Stimulated activated CD8-positive, alpha-beta memory T cell treated with anti-CD3 and anti-CD28 coated beads, Interleukin-7, amount 100 ng/mL, for 1 hour (primary cell): ENCODE results near the gene PAPPA2.

Experiments
- DNase-seq, 2 donors: peaks; one replicate each; pipeline ENCODE4 v3.0.0-alpha.2; 2020; ENCODE audit warnings: low read depth in 2 of 2

PAPPA2 gene

GRCh38 chr1:176501599-176501998 is 38.6 kb downstream of the PAPPA2 start:
- no peak for DNase-seq

GRCh38 chr1:176504848-176505553 is 42.0 kb downstream of the PAPPA2 start:
- DNase-seq = no peak

GRCh38 chr1:176512966-176513365 is 50.0 kb downstream of the PAPPA2 start:
- no peak for DNase-seq

DNA sequence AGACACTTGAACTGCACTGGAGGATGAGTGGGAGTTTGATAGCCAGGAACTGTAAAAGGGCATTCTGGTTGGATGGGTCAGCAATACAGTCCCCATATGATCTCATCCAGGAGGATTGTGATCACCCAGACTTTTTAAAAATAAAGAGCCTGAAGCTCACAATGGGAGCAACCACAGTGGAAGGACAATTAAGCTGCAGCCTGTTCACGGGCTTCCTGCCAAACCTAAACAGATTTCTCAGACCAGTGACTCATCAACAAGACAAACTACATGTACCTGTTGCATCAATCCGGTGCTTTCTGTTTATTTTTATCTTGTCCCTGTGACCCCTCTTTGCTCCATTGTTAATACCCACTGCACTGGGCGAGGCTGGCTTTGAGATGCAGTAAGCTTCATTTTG is 52.3 kb downstream of the PAPPA2 start:
- DNase-seq = no peak

- no peak for DNase-seq
These were observed 54.5 kb downstream of the PAPPA2 start for GRCh38 chr1:176517484-176517883.

GRCh38 chr1:176521211-176521610 is 58.2 kb downstream of the PAPPA2 start:
- DNase-seq = no peak

GRCh38 chr1:176522310-176522845 is 59.4 kb downstream of the PAPPA2 start:
- DNase-seq = no peak

GRCh38 chr1:176529395-176530090 is 66.6 kb downstream of the PAPPA2 start:
- no peak for DNase-seq

DNA sequence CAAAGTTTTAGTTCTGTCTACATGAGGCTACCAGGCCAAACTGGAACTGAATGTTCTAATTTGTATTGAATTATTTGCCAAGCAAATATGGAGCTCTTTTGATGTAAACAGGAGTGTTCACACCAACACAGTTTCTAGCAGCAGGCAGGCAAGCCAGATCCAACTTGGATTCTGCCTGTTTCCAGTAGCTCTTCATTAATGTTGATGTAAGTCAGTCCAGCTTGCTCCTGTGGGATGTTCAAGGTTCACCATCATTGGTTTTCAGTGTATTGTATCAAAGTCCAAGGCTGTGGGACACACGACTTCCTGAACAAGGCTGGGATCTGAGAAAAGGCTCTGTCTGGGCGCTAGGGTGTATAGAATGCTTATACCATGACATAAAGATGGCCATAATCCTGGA is 68.1 kb downstream of the PAPPA2 start:
- DNase-seq = no peak

- no peak for DNase-seq
These were observed 69.2 kb downstream of the PAPPA2 start for GRCh38 chr1:176531921-176532897.

- no peak for DNase-seq
These were observed 70.0 kb downstream of the PAPPA2 start for GRCh38 chr1:176533020-176533419.

DNA sequence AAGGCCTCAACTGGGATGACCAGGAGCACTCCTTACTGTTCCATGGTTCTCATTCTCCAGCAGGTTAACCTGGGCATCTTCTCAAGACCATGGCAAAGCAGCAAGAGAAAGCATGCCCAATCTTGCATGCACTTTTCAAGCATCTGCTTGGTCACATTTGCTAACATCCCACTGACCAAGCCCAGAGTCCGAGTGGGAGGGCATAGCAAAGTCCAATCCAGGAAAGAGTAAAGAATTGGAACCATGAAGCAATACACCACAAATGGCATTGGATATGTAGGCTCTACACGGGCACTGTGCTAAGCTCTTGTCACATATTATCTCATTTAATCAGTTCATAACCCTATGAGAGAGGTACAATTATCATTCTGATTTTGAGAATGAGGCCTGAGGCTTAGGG is 73.6 kb downstream of the PAPPA2 start:
- no peak for DNase-seq

DNA sequence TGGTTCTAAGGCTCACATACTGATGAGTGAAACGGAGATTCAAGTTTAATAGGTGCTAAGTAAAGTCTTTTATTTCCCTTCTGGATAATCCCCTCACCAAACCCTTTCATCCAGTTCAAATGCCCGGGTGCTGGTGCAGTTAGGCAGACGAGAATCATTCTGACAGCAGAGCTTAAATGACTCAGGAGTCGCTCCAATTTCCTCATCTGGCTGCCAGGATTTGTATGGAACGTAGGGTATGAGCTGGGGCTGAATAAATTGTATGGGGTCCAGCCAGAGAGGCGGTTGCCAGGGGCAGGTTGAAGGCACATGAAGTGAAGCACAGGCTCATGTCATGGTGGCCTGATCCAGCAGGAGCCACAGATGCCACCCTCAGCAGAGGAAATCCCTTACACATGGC is 76.0 kb downstream of the PAPPA2 start:
- DNase-seq = no peak

DNA sequence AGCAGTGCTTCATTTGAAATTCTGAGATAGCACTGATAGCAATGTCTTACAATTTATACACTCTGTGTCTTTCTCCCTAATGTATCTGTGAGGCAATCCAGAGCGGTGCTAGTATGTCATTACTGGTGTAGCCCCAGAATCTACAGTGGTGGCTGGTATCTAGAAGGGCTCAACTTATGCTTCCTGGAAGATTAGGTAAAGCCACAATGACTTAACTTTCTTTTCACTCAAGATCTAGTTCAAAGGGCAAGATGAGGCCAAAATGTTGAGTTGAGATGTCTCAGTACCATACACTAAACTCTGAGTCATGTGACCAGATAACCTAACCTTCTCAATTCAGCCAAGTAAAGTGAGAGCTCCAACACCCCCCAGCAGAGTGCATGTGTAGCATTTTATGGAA is 77.5 kb downstream of the PAPPA2 start:
- DNase-seq = no peak

- DNase-seq = no peak
These were observed 78.7 kb downstream of the PAPPA2 start for GRCh38 chr1:176541663-176542062.

- DNase-seq = no peak
These were observed 79.4 kb downstream of the PAPPA2 start for GRCh38 chr1:176542352-176542751.

- DNase-seq = no peak
These were observed 80.6 kb downstream of the PAPPA2 start for GRCh38 chr1:176543360-176544129.

GRCh38 chr1:176545034-176545639 is 82.2 kb downstream of the PAPPA2 start:
- DNase-seq = no peak

- DNase-seq = no peak
These were observed 83.8 kb downstream of the PAPPA2 start for GRCh38 chr1:176546825-176547224.

DNA sequence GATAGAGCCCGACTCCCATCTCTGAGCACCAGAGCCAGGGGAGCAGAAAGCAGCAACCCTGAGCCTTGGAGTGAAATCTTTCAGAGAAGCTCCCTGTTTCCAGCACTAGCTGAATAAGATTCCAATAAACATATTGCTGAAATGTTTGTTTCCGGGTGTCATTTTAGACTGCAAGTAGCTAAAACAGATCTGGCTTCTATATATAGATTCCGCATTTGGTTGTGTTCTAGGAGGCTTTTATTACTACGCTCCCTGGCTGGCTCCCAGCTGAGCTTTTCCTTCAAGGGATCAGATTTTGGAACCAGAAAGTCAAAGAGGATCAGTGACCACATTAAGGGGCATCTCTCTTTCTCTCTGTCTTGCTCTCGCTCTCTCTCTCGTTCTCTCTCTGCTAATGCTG is 88.2 kb downstream of the PAPPA2 start:
- no peak for DNase-seq
